Naive thymus-derived CD8-positive, alpha-beta T cell (primary cell): Measurements from ENCODE around the gene NSFL1C. TPM values are rescaled to one million over a fixed set of nuclear protein-coding genes. Genes with fewer than 3 reads are reported as not detected.
A peak's percentile ranks its signal among the peaks of the same experiment; 100 is the strongest.

ENCODE experiments used
- ATAC-seq, 2 donors: fragments of 150-1000 bp; cut with Tn5 transposase in 1 of 2; sonication (Bioruptor Pico), chemical (Tn5 transposase) in 1 of 2; 1 replicate in 1 of 2; 2 replicates in 1 of 2; pipeline ENCODE4 v1.10.0; 2021; ENCODE audit warnings: mild to moderate bottlenecking in 2 of 2, moderate library complexity in 2 of 2
- POLR2A ChIA-PET: fragments of 350-600 bp; sonication (Branson Sonifier 250); formaldehyde crosslinking; loops from one replicate; lab custom pipeline; 2021; ENCODE audit warnings: antibody characterized with exemption; lab: Charles Lee
- DNase-seq, 10 donors: peaks; one replicate each; pipeline versions ENCODE4 v3.0.0 to v3.0.0-alpha.2; 2020 to 2022
- H3K27ac Mint-ChIP-seq, 10 donors: one replicate each; pipeline ENCODE4 v1.8.0; 2020 to 2022; ENCODE audit warnings: mild to moderate bottlenecking in 10 of 10, mixed read lengths in 10 of 10, moderate library complexity in 4 of 10, inconsistent platforms in 1 of 10
- H3K27me3 Mint-ChIP-seq, 5 donors: one replicate each; pipeline ENCODE4 v1.8.0; 2021 to 2022; ENCODE audit warnings: mixed read lengths in 5 of 5
- H3K36me3 Mint-ChIP-seq, 3 donors: one replicate each; pipeline ENCODE4 v1.8.0; 2020 to 2022; ENCODE audit warnings: mixed read lengths in 3 of 3, mild to moderate bottlenecking in 2 of 3, inconsistent platforms in 1 of 3
- H3K4me1 Mint-ChIP-seq, 4 donors: one replicate each; pipeline ENCODE4 v1.8.0; 2021 to 2022; ENCODE audit warnings: mixed read lengths in 4 of 4
- H3K4me3 Mint-ChIP-seq, 10 donors: one replicate each; pipeline ENCODE4 v1.8.0; 2020 to 2022; ENCODE audit warnings: mild to moderate bottlenecking in 10 of 10, mixed read lengths in 10 of 10, moderate library complexity in 6 of 10, inconsistent platforms in 1 of 10
- H3K9me3 Mint-ChIP-seq, 9 donors: one replicate each; pipeline ENCODE4 v1.8.0; 2020 to 2022; ENCODE audit warnings: mixed read lengths in 9 of 9, mild to moderate bottlenecking in 3 of 9, inconsistent platforms in 1 of 9, moderate library complexity in 1 of 9
- polyA plus RNA-seq, 3 donors: library from polyadenylated mRNA; unstranded; fragments of 300-500 nt; fragmentation: Illumina TruSeq; gene quantifications; one replicate each; pipeline ENCODE4 v1.2.3, GENCODE V29; 2021
- total RNA-seq, 8 experiments: library from RNA in 2 of 8; stranded (reverse) in 2 of 8; gene quantifications; one replicate each; pipeline ENCODE4 v1.2.3 and lab custom pipeline; 2021 to 2026

Gene NSFL1C
- total and polyA plus RNA-seq, 5 experiments from 2014 or later: 68.1 to 82.8 (median 72.6) TPM

DNA sequence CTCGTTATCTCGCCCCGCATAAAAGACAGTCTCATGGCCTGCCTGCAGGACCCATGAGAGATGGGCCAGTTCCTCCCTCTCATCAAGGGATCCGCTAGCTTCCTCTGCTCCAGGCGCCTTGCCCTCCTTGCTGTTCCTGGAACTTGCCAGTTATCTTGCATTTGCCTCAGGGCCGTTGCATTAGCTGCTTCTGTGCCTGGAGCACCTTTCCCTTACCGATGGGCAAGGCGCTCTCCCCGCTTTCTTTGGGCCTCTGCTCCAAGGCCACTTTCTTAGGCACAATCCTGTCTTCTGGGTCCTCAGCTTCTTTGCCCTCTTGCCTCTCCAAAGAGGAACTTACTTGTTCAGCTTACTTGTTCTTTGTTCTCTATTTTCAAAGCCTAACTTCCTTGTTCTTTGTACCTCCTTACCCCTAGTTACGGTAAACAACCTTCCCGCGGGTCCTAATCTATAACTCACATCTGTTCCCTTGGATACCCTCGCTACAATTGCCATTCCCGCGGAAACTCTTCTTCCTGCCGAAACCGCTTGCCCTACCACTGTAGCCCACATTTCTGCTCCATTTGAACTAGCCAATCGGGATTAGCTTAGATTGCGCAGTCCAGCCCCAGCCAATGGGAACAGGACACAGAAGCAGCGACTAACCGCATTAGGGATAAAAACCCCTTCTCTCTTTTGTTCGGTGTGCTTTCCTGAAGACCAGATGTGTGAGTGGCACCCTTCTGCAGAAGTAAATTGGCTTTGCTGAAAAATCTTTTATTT lies 887 bp upstream of the NSFL1C start:
- Mint-ChIP-seq H3K4me3 (peak overlapping the region; percentile 70 to 90 (median 85)), H3K27ac (peak overlapping the region; percentile 26 to 91 (median 74)), H3K9me3 (no peaks in the 10 kb centered on the region), H3K27me3 (peaks cover 0 to 35% (median 7%) of the 10 kb centered on the region in 5 donors), H3K4me1 (peaks cover 21 to 50% (median 47%) of the 10 kb centered on the region in 4 donors), H3K36me3 (peaks cover 0 to 18% (median 0%) of the 10 kb centered on the region in 3 donors)
- DNase-seq: peak in 3 of 10 donors; percentile 5 to 6 (median 6)
- POLR2A ChIA-PET: interaction anchor here (0.8 to 1.9 kb wide), 7 partner anchors 17 to 1003 kb away, joined by 3 to 9 read pairs (median 6); partner anchors contain the start of genes FKBP1A and SNRPB
- ATAC-seq: no peak

DNA sequence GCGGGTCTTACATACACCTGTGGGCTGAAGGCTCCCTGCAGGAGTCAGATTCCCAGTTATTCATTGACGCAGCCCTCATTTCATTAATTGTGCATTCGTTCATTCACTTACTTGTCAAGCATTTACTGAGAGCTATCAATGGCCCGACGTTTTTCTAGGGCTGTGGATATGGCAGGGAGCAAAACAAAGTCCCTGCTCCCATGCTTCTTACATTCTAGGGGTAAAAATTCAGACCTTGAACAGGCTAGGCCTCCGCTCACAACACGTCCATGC lies 369 bp upstream of the NSFL1C start:
- DNase-seq (peak in 1 of 10 donors; percentile 2), ATAC-seq (no peak)
- Mint-ChIP-seq H3K4me1 (peaks cover 21 to 49% (median 49%) of the 10 kb centered on the region in 4 donors), H3K27me3 (peaks cover 0 to 35% (median 7%) of the 10 kb centered on the region in 5 donors), H3K36me3 (peaks cover 0 to 22% (median 3%) of the 10 kb centered on the region in 3 donors), H3K4me3 (peak overlapping the region; percentile 70 to 90 (median 85)), H3K27ac (peak overlapping the region in 9 of 10 donors; percentile 26 to 91 (median 78)), H3K9me3 (no peaks in the 10 kb centered on the region)
- POLR2A ChIA-PET: interaction anchor here (0.8 to 1.9 kb wide), 7 partner anchors 16 to 1003 kb away, joined by 3 to 9 read pairs (median 6); partner anchors contain the start of genes FKBP1A and SNRPB

DNA sequence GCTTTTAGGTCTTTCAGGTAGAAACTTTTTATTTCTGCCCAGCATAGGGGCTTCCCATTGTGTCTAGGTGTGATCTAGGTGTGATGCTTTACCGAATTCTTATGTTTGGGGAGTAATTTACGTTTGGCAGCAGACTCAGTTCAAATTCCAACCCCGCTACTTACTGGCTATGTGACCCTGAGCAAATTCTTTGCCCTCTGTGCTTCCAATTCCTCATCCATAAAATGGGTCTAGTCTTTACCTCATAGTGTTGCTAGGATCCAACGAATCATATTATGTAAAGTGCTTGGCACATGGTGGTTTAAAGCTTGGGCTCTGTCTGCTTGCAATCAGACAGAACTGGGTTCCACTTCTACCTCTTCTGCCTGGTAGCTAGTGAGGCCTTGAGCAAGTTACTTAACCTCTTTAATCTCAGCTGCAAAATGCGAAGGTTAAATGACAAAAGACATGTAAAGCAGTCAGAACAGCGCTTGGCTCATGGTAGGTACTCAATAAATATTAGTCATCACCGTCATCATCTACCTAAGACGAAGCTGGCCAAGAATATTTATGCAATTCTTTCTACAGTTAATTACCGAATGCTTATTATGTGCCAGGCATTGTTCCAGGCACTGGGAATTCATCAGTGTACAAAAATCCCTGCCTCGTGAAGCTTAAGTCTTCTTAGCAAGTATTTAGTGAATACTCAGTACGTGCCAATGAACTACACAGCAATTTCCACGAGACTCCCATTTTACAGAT lies 1.0 kb downstream of the NSFL1C start:
- no peak for DNase-seq
- Mint-ChIP-seq H3K36me3 (peaks cover 0 to 33% (median 6%) of the 10 kb centered on the region in 3 donors), H3K27me3 (peaks cover 0 to 23% (median 7%) of the 10 kb centered on the region in 5 donors), H3K4me3 (peak overlapping the region; percentile 77 to 90 (median 86)), H3K9me3 (no peaks in the 10 kb centered on the region), H3K4me1 (peaks cover 23 to 61% (median 56%) of the 10 kb centered on the region in 4 donors), H3K27ac (peak overlapping the region; percentile 26 to 93 (median 84))
- POLR2A ChIA-PET: interaction anchor here (0.9 to 1.9 kb wide), 6 partner anchors 140 to 1005 kb away, joined by 3 to 7 read pairs (median 4); partner anchors contain the start of genes PSMF1 and SNRPB
- ATAC-seq: no peak

DNA sequence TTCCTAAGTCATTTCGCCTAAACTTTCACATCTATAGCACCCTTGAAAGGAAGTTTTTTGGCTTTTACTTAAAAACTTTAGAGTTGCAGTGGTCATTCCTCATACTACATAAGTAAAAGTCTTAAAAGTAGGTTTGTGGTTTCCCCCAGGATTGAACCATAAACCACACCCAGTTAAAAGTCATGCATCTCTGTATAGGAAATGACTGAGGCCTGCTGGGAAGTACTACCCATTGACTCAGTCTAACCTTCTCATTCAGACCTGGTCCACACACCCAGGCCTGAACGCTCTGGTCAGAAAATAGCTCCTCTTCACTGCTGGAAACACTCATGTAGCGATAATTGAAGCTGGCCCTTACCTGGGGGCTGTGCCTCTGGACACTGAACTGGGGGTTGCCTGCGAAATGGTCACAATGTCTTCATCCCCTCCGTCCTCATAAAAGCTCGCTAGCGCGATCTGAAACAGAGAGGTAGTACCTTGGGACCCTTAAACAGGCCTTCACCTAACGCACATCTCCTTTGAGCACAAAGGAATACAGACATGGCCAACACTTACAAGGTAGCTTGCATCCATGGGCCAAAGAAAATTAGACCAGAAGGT lies 2.6 kb downstream of the NSFL1C start:
- POLR2A ChIA-PET: no interaction called here
- peaks cover 0 to 14% (median 6%) of the 10 kb centered on the region in 5 donors for H3K27me3 Mint-ChIP-seq
- peak overlapping the region in 6 of 10 donors; percentile 12 to 78 (median 41) for H3K4me3 Mint-ChIP-seq
- no peaks in the 10 kb centered on the region for H3K9me3 Mint-ChIP-seq
- peaks cover 0 to 47% (median 14%) of the 10 kb centered on the region in 3 donors for H3K36me3 Mint-ChIP-seq
- no peak for ATAC-seq
- H3K4me1 Mint-ChIP-seq: peaks cover 26 to 71% (median 60%) of the 10 kb centered on the region in 4 donors
- DNase-seq: no peak
- H3K27ac Mint-ChIP-seq: peak overlapping the region in 3 of 10 donors; percentile 2 to 52 (median 21)

- Mint-ChIP-seq H3K36me3 (peaks cover under 1 to 60% (median 14%) of the 10 kb centered on the region in 3 donors), H3K4me3 (no peak overlapping the region), H3K4me1 (peaks cover 25 to 66% (median 55%) of the 10 kb centered on the region in 4 donors)
Observed at GRCh38 chr20:1462834-1463233, 3.8 kb downstream of the NSFL1C start.

GRCh38 chr20:1462001-1462400 lies 4.6 kb downstream of the NSFL1C start:
- H3K27me3 Mint-ChIP-seq: no peaks in the 10 kb centered on the region
- H3K36me3 Mint-ChIP-seq: peaks cover 6 to 66% (median 20%) of the 10 kb centered on the region in 3 donors
- no peak for DNase-seq
- POLR2A ChIA-PET: no interaction called here
- no peak for ATAC-seq
- no peak overlapping the region for H3K4me3 Mint-ChIP-seq
- H3K27ac Mint-ChIP-seq: peak overlapping the region in 1 of 10 donors; percentile 24
- H3K4me1 Mint-ChIP-seq: peaks cover 18 to 57% (median 47%) of the 10 kb centered on the region in 4 donors
- H3K9me3 Mint-ChIP-seq: no peaks in the 10 kb centered on the region

More at GRCh38 chr20:1462834-1463233, 3.8 kb downstream of the NSFL1C start:
- POLR2A ChIA-PET: no interaction called here
- DNase-seq (no peak), ATAC-seq (no peak)
- Mint-ChIP-seq H3K27me3 (peaks cover 0 to 2% (median 0%) of the 10 kb centered on the region in 5 donors), H3K27ac (no peak overlapping the region), H3K9me3 (no peaks in the 10 kb centered on the region)

DNA sequence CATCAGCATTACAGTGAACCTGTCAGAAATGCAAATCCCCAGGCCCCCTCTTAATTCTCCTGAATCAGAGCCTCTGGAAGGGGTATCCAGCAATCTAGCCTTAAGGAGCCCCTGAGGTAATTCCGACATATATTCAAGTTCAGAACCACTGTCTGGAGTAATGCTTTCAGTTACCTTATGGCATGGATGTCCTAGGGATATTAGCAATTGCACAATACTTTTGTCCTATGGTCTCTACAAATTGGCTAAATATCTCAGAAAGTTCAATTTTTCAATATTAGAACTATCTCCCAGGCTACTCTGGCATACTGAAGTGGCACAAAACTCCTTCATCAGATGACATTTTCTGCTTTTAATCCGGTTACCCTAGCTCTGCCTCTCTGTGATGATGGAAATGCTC lies 6.4 kb downstream of the NSFL1C start:
- Mint-ChIP-seq H3K27me3 (no peaks in the 10 kb centered on the region), H3K36me3 (peaks cover 6 to 80% (median 20%) of the 10 kb centered on the region in 3 donors), H3K4me1 (peaks cover 14 to 47% (median 38%) of the 10 kb centered on the region in 4 donors), H3K9me3 (no peaks in the 10 kb centered on the region), H3K27ac (no peak overlapping the region), H3K4me3 (no peak overlapping the region)
- DNase-seq (no peak), ATAC-seq (no peak)
- POLR2A ChIA-PET: no interaction called here

DNA sequence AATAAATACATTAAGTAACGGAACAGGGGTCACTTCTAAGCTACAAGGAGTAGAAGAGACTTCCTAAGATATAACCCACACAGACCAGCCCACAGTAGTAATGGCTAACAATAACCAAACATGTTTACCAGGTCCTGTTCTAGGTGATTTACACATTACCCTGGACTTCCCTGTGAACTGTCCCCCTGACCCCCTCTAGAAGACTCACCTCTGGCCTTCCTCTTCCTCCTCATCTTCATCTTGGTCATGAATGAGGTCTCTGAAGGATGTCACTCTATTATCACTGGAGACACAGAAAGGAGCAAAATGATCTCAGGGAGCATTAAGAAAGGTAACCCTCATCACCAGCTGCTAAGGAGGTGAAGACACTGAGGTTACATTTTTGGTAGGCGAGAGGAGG lies 8.7 kb downstream of the NSFL1C start:
- Mint-ChIP-seq H3K27ac (no peak overlapping the region), H3K27me3 (no peaks in the 10 kb centered on the region), H3K36me3 (peaks cover 6 to 87% (median 40%) of the 10 kb centered on the region in 3 donors), H3K4me1 (peaks cover 7 to 25% (median 15%) of the 10 kb centered on the region in 4 donors), H3K4me3 (no peak overlapping the region), H3K9me3 (no peaks in the 10 kb centered on the region)
- POLR2A ChIA-PET: no interaction called here
- no peak for DNase-seq
- no peak for ATAC-seq

- POLR2A ChIA-PET: no interaction called here
- H3K36me3 Mint-ChIP-seq: peaks cover 18 to 93% (median 54%) of the 10 kb centered on the region in 3 donors
- H3K27ac Mint-ChIP-seq: no peak overlapping the region
- H3K4me3 Mint-ChIP-seq: no peak overlapping the region
- H3K4me1 Mint-ChIP-seq: peaks cover 5 to 21% (median 8%) of the 10 kb centered on the region in 4 donors
- no peaks in the 10 kb centered on the region for H3K27me3 Mint-ChIP-seq
- no peak for DNase-seq
- no peak for ATAC-seq
- peaks cover 0 to 5% (median 0%) of the 10 kb centered on the region in 9 donors for H3K9me3 Mint-ChIP-seq
Observed at GRCh38 chr20:1456300-1456699, 10.3 kb downstream of the NSFL1C start.

DNA sequence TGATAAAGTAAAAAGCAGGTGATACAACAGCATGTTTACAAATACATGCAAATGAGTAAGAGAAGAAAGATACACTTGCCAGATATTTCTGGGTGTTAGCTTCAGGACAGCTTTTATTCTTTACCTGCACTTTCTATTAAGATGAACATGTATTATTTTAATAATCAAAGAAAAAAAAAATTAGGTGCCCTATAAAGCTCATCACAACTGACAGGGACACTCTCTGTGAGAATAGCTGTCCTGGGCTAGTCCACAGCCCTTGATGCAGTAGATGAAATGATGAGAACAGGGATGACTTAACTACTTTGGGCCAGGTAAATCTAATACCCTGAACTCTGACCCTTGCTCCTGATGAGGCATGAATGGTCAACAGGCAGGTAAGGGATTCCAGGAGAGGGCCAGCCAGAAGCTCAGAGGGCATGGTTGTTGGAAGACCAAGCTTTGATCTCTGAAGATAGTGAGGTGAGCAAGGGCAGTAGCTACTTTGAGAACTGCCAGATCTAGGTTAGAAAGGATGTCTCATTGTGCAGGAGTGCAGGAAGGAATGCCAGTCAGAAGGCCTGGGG lies 15.6 kb downstream of the NSFL1C start:
- H3K36me3 Mint-ChIP-seq: peaks cover 20 to 97% (median 58%) of the 10 kb centered on the region in 3 donors
- no peak overlapping the region for H3K27ac Mint-ChIP-seq
- no peak overlapping the region for H3K4me3 Mint-ChIP-seq
- peaks cover 0 to 2% (median 0%) of the 10 kb centered on the region in 4 donors for H3K4me1 Mint-ChIP-seq
- POLR2A ChIA-PET: interaction anchor here (1.0 kb wide), 1 partner anchor 16 kb away, joined by 3 read pairs; the partner anchor contains the start of gene NSFL1C
- ATAC-seq (no peak), DNase-seq (no peak)
- H3K27me3 Mint-ChIP-seq: no peaks in the 10 kb centered on the region
- H3K9me3 Mint-ChIP-seq: peaks cover 0 to 8% (median 0%) of the 10 kb centered on the region in 9 donors

DNA sequence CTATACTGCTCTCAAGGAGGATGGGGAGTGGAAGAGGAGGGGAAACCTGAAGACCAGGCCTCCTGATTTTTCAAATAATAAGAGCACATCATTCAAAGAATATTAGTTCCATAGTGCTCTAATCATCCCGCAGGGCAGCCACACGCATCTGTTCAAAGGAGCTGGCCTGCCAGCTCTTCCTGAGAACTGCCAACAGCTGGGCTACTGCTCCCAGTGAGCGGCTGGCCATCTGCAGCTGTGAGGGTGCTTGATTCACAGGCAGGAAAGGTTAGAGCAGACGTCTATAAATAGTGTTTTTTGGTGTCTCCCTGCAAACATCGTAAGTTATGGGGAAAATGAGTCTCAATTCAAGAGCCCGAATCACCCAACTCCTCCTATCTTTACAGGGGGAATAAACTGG lies 17.3 kb downstream of the NSFL1C start:
- H3K27ac Mint-ChIP-seq: no peak overlapping the region
- H3K9me3 Mint-ChIP-seq: peaks cover 0 to 8% (median 0%) of the 10 kb centered on the region in 9 donors
- POLR2A ChIA-PET: no interaction called here
- ATAC-seq (no peak), DNase-seq (no peak)
- H3K4me1 Mint-ChIP-seq: peaks cover 0 to 2% (median 0%) of the 10 kb centered on the region in 4 donors
- no peaks in the 10 kb centered on the region for H3K27me3 Mint-ChIP-seq
- no peak overlapping the region for H3K4me3 Mint-ChIP-seq
- H3K36me3 Mint-ChIP-seq: peaks cover 21 to 97% (median 55%) of the 10 kb centered on the region in 3 donors
